Gastrocnemius medialis (tissue), 4 donors: Measurements from ENCODE around the gene MRTFA. TPM values are rescaled to one million over a fixed set of nuclear protein-coding genes. Genes with fewer than 3 reads are reported as not detected.

Source experiments
- ATAC-seq, 2 donors: fragments of 150-250 bp; one replicate each; pipeline ENCODE4 v1.9.1; 2016
- DNase-seq, 2 donors: peaks; one replicate each; pipeline ENCODE4 v3.0.0-alpha.2; 2019
- H3K27ac ChIP-seq, 4 donors: fragments of 200-600 bp; sonication (generic); 1 replicate in 1 of 4; 2 replicates in 3 of 4; pipeline ENCODE4 v1.5.1; 2016 to 2018; ENCODE audit warnings: mild to moderate bottlenecking in 2 of 4, moderate library complexity in 1 of 4
- H3K27me3 ChIP-seq, 3 donors: fragments of 200-600 bp; sonication (generic) in 2 of 3; 1 replicate in 1 of 3; 2 replicates in 2 of 3; pipeline versions ENCODE4 v1.5.1 to v1.6.0; 2016 to 2019; ENCODE audit warnings: mild to moderate bottlenecking in 1 of 3, moderate library complexity in 1 of 3
- H3K36me3 ChIP-seq, 2 donors: fragments of 200-600 bp; sonication (generic) in 1 of 2; one replicate each; pipeline ENCODE4 v1.5.1; 2017 to 2018
- H3K4me1 ChIP-seq, 2 donors: fragments of 200-600 bp; sonication (generic) in 1 of 2; one replicate each; pipeline ENCODE4 v1.5.1; 2016 to 2017; ENCODE audit warnings: mild to moderate bottlenecking in 2 of 2
- H3K4me3 ChIP-seq, 4 donors: fragments of 200-600 bp; sonication (generic) in 3 of 4; 1 replicate in 1 of 4; 2 replicates in 3 of 4; pipeline ENCODE4 v1.5.1; 2016 to 2019; ENCODE audit warnings: mild to moderate bottlenecking in 2 of 4
- H3K9me3 ChIP-seq, 3 donors: fragments of 200-600 bp; sonication (generic) in 2 of 3; 1 replicate in 1 of 3; 2 replicates in 2 of 3; pipeline ENCODE4 v1.5.1; 2016 to 2019
- CTCF ChIP-seq, 5 experiments: fragments of 450-650 bp in 3 of 5; fragments of 200-600 bp in 2 of 5; sonication (generic) in 2 of 5; IDR thresholded peaks in 4 of 5; conservative IDR thresholded peaks in 1 of 5; 1 replicate in 4 of 5; 2 replicates in 1 of 5; pipeline ENCODE4 v1.5.1; 2016 to 2019; ENCODE audit warnings: antibody characterized with exemption in 5 of 5, mild to moderate bottlenecking in 3 of 5, moderate library complexity in 3 of 5
- POLR2A ChIP-seq, 2 donors: fragments of 450-650 bp; IDR thresholded peaks; one replicate each; pipeline ENCODE4 v1.6.1; 2017; ENCODE audit warnings: antibody characterized with exemption in 2 of 2, mild to moderate bottlenecking in 2 of 2, moderate library complexity in 2 of 2
- in situ Hi-C, 4 donors: fragments of 200-750 bp; cut with MboI; loops; one replicate each; pipeline versions ENCODE4 v1.15.0 to v1.8.0; 2017; ENCODE audit warnings: low sequenced_read_pairs in 4 of 4
- intact Hi-C: fragments of 100-400 bp; cut with DNase I; formaldehyde crosslinking; loops from one replicate; pipeline ENCODE4 v1.15.1; 2023; ENCODE audit warnings: low total_unique reads
- total RNA-seq, 4 donors: library from RNA; depleted of rRNA; stranded (reverse); fragments of >200 nt; gene quantifications; one replicate each; pipeline versions ENCODE4 v1.1.0 to v1.2.3, GENCODE V29; 2016

Gene MRTFA
- total RNA-seq, 4 donors from 2014 or later: 13.7 to 31.3 (median 22.2) TPM

DNA sequence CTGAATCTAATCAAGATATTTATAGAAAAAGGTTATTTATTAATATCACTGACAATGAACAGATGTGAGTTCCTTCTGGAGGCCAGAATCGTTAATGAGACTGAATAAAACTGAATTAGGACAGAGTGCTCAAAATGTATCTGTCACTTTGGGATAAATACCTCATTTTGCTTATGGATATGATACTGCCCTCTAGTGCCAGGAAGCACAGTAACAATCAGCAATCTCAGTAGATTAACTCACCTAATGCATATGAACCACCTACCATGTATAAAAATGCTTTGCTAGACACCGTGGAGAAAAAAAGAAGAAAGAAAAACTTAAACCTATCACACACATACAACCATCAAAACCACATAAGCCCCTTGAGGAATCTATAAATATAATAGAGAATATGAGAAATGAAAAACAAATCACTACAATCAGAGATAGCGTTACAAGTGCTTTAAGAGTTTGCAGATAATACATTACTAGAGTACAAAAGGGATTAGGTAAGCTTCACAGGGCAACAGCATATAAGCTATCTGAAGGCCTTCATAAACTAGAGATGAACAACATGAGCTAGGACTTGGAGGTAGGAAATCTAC is 148.8 kb downstream of the MRTFA start:
- no peaks in the 10 kb centered on the region for H3K27me3 ChIP-seq
- peaks cover 53 to 60% of the 10 kb centered on the region in 2 donors for H3K4me1 ChIP-seq
- ATAC-seq: no peak
- H3K36me3 ChIP-seq: no peaks in the 10 kb centered on the region
- DNase-seq: no peak
- in situ Hi-C loops: loop anchor here in 1 of 4 donors (10.0 kb wide), 1 partner anchor 53 kb away; no protein-coding TSS in a partner anchor
- no peak overlapping the region for H3K4me3 ChIP-seq
- H3K27ac ChIP-seq: peak overlapping the region; percentile 45 to 74 (median 52)
- peak; percentile 44 to 66 (median 54) for TF ChIP-seq CTCF (IDR thresholded peaks at IDR 0.05 in 4 of 5, conservative IDR thresholded peaks at IDR 0.05 in 1 of 5)
- no peak for TF ChIP-seq POLR2A (IDR thresholded peaks at IDR 0.05)
- intact Hi-C loops: loop anchor here (1.0 kb wide), 1 partner anchor 51 kb away; no protein-coding TSS in a partner anchor
- H3K9me3 ChIP-seq: no peaks in the 10 kb centered on the region

DNA sequence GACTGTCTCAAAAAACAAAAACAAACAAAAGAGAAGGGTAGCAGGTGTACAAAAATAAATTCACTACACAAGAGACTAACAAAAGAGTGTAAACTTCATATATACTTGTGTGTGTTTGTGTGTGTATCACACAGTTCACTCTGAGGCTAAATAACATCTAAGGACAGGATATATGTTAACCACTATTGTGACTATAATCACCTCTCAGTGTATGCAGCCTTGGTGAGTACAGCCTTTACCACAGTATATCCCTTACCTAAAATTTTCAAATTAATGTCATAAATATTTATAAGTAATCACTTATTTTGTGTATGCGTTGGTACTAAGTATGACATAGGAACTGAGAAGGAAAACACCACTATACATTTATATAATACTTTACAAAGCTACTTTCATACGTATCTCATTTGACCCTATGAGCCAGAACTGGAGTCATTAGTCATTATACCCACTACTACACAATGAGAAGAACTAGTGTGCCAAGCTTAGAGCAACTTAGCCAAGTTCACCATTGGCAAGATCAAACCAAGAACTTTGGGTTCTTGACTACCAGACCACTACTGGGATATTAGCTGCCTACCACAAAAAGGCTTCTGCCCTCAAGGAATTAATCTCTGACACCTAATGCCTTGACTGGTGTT is 149.4 kb downstream of the MRTFA start:
- in situ Hi-C loops: loop anchor here in 1 of 4 donors (10.0 kb wide), 1 partner anchor 52 kb away; no protein-coding TSS in a partner anchor
- H3K27ac ChIP-seq: peak overlapping the region; percentile 45 to 74 (median 53)

GRCh38 chr22:40485813-40486667 is 150.5 kb downstream of the MRTFA start:
- Histone ChIP-seq H3K4me1 (peaks cover 35 to 58% of the 10 kb centered on the region in 2 donors), H3K27ac (peak overlapping the region; percentile 45 to 74 (median 53)), H3K4me3 (no peak overlapping the region), H3K36me3 (no peaks in the 10 kb centered on the region), H3K27me3 (no peaks in the 10 kb centered on the region), H3K9me3 (no peaks in the 10 kb centered on the region)
- in situ Hi-C loops (loop anchor here in 1 of 4 donors (10.0 kb wide), 1 partner anchor 51 kb away; no protein-coding TSS in a partner anchor), intact Hi-C loops (no loop called here)
- ATAC-seq: peak; percentile 54 to 75
- TF ChIP-seq POLR2A (IDR thresholded peaks at IDR 0.05) (no peak), CTCF (IDR thresholded peaks at IDR 0.05 in 4 of 5, conservative IDR thresholded peaks at IDR 0.05 in 1 of 5) (no peak)
- peak; percentile 29 to 75 for DNase-seq

More for the DNA sequence above, 149.4 kb downstream of the MRTFA start:
- TF ChIP-seq POLR2A (IDR thresholded peaks at IDR 0.05): no peak
- intact Hi-C loops: loop anchor here (1.0 kb wide), 1 partner anchor 51 kb away; no protein-coding TSS in a partner anchor
- Histone ChIP-seq H3K9me3 (no peaks in the 10 kb centered on the region), H3K4me1 (peaks cover 46 to 59% of the 10 kb centered on the region in 2 donors), H3K4me3 (no peak overlapping the region), H3K36me3 (no peaks in the 10 kb centered on the region), H3K27me3 (no peaks in the 10 kb centered on the region)
- no peak for ATAC-seq
- no peak for DNase-seq

- DNase-seq (no peak), ATAC-seq (peak; percentile 16 to 35)
- intact Hi-C loops: no loop called here
- peak overlapping the region; percentile 45 to 74 (median 53) for H3K27ac ChIP-seq
- H3K36me3 ChIP-seq: no peaks in the 10 kb centered on the region
- H3K27me3 ChIP-seq: no peaks in the 10 kb centered on the region
- H3K4me1 ChIP-seq: peaks cover 32 to 49% of the 10 kb centered on the region in 2 donors
- in situ Hi-C loops: loop anchor here in 1 of 4 donors (10.0 kb wide), 1 partner anchor 50 kb away; no protein-coding TSS in a partner anchor
- no peak overlapping the region for H3K4me3 ChIP-seq
- TF ChIP-seq CTCF (IDR thresholded peaks at IDR 0.05 in 4 of 5, conservative IDR thresholded peaks at IDR 0.05 in 1 of 5) (no peak), POLR2A (IDR thresholded peaks at IDR 0.05) (no peak)
- no peaks in the 10 kb centered on the region for H3K9me3 ChIP-seq
Observed at GRCh38 chr22:40484906-40485669, 151.4 kb downstream of the MRTFA start.
